ENCODE results near the gene GCNT2. TPM values are rescaled to one million over a fixed set of nuclear protein-coding genes. Genes with fewer than 3 reads are reported as not detected.
"Not testable (repeated sequence)": the region's sequence is repeated elsewhere in the genome, so short reads cannot be mapped to it uniquely, and the experiment has no call there.

Gene GCNT2
- total RNA-seq, 1 experiment from 2014 or later: 4.7 TPM

GRCh38 chr6:10547809-10548208 is 26.7 kb downstream of the GCNT2 start:
- DNase-seq (ENCODE audit: low read depth): no peak

DNA sequence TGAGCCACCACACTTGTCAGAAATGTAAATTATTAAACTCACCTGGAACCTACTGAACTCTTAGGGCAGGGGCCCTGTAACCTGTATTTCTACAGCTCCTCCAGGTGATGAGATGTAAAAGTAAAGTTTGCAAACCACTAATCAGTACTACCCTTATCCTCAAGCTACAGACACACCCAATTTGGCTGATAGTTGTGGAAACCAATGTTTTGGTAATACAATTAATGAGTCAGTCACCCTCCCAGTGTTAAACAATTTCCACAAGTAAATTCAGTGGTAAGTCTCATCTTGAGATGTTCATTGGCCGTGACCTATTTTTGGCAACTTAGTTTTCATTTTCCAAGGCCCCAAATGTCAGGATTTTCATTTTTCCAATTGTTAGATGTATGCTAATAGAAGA is 29.6 kb downstream of the GCNT2 start:
- DNase-seq (ENCODE audit: low read depth): no peak

- no peak for DNase-seq (ENCODE audit: low read depth)
Observed at GRCh38 chr6:10552270-10552810, 31.2 kb downstream of the GCNT2 start.

- DNase-seq (ENCODE audit: low read depth): no peak
Observed at GRCh38 chr6:10553871-10554270, 32.7 kb downstream of the GCNT2 start.

DNA sequence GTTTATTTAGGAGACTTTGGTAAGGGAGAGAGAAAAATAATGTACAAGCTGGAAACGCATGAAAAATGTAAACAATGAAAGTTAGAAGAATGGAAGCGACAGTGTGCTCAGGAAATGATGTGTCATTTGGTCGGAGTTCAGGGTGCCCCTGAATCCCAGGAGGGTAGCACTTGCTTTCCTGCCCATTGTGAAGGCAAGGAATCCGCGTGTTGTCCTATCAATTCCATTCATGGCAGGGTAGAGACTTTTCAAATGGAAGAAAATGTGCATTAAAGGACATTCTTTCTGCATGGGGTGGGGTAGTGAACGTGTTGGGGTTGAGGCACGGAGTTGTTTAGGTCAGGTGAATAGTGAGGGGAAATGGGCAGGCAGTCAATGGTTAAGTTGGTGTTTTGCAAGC is 33.7 kb downstream of the GCNT2 start:
- DNase-seq (ENCODE audit: low read depth): no peak

DNA sequence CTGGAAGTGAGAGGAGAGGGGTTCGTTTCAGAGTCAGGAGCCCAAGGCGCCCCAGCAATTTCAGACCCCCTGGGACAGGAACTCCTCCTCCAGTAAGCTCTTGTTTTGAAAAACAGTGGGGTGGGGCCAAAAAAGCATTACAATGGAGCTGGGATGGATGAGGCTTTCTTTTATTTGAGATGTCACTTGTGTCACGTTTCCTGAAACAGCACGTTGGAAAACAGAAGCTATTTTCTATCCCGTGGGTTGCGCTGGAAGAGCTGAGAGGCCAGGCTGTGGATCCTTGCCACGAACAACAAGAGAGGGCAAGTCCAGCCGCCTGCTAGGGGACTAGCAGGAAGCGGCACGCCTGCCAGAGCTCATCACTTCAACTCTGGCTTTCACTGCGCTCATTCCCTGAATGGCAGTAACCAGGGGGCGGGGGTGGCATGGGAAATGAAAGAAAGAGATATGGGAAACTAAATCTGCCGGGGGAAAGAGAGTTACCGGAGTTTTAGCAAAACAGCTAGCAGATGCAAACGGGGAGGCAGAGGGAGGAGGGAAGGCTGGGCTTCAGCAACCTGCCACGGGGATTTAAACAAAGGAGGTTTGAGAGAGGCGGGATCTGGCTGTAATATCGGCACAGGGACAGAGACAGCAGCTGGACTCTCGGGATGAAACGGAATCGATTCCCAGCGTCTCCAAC is 34.6 kb downstream of the GCNT2 start:
- DNase-seq (ENCODE audit: low read depth): peak; percentile 73

DNA sequence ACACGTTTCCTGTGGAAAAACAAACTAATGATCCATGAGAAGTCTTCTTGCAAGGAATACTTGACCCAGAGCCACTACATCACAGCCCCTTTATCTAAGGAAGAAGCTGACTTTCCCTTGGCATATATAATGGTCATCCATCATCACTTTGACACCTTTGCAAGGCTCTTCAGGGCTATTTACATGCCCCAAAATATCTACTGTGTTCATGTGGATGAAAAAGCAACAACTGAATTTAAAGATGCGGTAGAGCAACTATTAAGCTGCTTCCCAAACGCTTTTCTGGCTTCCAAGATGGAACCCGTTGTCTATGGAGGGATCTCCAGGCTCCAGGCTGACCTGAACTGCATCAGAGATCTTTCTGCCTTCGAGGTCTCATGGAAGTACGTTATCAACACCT is 35.4 kb downstream of the GCNT2 start:
- no peak for DNase-seq (ENCODE audit: low read depth)

DNA sequence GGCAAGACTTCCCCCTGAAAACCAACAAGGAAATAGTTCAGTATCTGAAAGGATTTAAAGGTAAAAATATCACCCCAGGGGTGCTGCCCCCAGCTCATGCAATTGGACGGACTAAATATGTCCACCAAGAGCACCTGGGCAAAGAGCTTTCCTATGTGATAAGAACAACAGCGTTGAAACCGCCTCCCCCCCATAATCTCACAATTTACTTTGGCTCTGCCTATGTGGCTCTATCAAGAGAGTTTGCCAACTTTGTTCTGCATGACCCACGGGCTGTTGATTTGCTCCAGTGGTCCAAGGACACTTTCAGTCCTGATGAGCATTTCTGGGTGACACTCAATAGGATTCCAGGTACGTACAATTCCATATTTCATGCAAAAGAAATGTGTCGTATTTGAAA is 35.8 kb downstream of the GCNT2 start:
- no peak for DNase-seq (ENCODE audit: low read depth)

DNA sequence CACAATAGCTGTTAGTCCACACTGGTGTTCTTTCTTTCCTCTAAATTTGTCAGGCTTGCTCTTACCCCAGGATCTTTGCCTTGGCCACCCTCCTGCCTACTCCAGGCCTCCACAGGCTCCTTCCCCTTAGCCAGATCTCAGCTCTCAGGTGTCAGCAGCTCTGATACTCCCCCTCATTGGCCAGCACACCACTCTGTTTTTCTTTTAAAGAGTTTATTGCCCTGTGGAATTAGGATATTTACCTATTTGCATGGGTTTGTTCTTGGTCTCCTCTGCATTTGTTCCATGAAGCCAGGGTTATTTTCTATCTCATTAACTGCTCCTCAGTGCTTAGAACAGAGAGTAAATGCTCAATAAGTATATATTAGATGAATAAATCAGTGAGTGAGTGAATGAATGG is 36.8 kb downstream of the GCNT2 start:
- DNase-seq (ENCODE audit: low read depth): no peak

GRCh38 chr6:10558565-10558964 is 37.4 kb downstream of the GCNT2 start:
- no peak for DNase-seq (ENCODE audit: low read depth)

DNA sequence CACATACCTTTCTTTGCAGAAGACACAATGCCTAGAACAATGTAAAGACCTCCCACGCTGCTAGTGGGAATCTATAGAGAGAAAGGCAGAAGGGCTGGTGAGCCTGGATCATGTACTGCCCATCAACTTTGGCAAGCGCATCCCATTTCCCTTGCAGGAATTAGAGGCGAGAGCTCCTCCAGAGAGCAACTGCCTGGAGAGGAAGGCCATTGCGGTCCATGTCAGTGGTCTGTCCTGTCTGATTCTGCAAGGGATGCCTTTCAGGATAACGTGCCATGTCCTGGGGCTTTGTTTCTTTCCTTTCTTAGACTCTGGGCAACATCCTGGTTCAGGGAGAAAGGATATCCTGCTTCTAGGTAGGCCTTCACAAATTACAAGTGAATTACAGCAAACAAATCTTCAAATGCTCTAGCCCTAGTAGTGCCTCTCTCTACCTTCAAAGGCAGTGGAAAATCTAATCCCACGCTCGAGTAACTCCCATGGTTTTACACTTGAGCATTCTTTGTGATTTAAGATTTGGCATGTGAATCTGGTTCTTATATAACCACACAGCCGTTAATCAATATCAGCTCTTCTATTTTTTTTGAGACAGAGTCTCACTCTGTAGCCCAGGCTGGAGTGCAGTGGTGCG is 38.5 kb downstream of the GCNT2 start:
- DNase-seq (ENCODE audit: low read depth): no peak

DNA sequence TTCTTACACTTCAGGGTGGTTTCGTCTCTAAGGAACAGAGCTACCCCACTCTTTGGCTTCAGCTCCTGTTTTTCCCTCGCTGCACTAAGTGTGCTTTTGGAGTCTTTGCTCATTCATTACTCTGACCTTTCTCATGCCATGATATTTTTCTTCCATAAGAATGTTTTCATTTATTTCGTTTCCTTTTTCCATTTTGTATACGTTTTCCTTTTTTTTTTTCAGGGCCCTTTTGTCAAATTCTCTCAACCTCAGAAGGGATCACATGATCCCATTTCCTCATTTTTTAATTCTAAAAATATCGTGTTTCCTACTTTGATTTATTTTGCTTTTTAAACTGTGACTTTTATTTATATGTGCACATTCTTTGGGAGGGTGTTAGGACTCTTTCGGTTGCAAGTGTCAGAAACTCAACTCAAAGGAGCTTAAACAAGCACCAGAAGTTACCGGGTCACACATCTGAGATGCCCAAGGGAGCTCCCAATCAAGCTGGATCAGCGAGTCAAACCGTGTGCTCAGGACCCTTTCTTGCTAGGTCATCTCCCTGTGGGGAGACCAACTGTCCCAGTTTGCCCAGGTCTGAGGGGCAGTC is 40.6 kb downstream of the GCNT2 start:
- no peak for DNase-seq (ENCODE audit: low read depth)

DNA sequence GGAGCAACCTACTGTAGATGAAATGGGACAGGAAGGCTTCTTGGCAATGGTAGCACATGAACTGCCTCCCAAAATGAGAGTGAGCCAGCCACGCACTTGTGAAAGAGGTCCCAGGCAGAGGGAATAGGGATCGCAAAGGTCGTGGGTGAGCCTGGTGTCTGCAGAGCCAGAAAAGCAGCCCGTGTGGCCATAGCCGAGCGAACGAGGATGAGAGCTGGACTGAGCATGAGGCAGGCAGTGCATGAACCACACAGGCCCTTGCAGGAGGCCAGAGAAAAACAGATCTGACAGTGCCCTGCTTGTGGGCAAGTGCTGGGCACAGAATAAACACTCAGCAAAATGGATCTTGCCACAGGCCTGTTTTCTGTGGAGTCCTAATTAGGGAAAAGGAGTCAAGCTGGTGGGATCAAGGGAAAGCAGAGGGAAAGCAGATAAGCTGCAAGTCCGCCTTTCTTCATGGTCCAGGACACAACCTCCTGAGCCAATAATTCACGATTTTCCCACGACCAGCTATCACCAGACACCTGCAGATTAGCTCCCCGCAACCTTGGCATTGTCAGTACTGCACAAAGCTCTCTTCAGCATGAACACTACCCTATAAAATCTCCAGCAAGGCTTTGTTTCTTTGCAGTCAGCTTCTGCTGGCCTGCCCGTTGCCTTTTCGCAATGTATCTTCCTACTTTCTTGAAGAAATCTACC is 44.0 kb downstream of the GCNT2 start:
- DNase-seq (ENCODE audit: low read depth): no peak

GRCh38 chr6:10565913-10566312 is 44.8 kb downstream of the GCNT2 start:
- no peak for DNase-seq (ENCODE audit: low read depth)

GRCh38 chr6:10567256-10568026 is 46.3 kb downstream of the GCNT2 start:
- no peak for DNase-seq (ENCODE audit: low read depth)

- no peak for DNase-seq (ENCODE audit: low read depth)
Observed at GRCh38 chr6:10569392-10570127, 48.4 kb downstream of the GCNT2 start.

- not testable (repeated sequence) for DNase-seq (ENCODE audit: low read depth)
Observed at GRCh38 chr6:10575519-10575918, 54.4 kb downstream of the GCNT2 start.

- DNase-seq (ENCODE audit: low read depth): no peak
Observed at GRCh38 chr6:10576226-10576625, 55.1 kb downstream of the GCNT2 start.

DNA sequence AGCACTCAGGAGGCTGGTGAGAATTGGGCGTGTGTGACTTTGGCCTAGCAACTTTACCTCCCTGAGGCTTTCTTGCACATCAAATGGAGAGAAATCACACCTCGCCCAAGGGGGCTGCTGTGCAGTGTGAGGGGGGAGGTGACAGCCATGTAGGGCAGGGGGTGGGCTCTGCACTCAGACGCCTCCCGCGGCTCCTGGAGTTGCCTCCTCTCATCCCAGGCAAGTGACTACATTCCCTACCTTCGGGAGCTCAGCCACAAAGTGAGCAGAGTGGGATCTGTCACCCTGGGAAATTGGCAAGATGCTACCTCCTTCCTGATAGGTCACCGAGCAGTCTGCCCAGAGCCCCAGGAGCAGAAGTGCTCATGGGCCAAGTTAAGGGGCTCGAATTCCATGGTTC is 56.0 kb downstream of the GCNT2 start:
- no peak for DNase-seq (ENCODE audit: low read depth)

- no peak for DNase-seq (ENCODE audit: low read depth)
Observed at GRCh38 chr6:10578723-10579122, 57.6 kb downstream of the GCNT2 start.

DNA sequence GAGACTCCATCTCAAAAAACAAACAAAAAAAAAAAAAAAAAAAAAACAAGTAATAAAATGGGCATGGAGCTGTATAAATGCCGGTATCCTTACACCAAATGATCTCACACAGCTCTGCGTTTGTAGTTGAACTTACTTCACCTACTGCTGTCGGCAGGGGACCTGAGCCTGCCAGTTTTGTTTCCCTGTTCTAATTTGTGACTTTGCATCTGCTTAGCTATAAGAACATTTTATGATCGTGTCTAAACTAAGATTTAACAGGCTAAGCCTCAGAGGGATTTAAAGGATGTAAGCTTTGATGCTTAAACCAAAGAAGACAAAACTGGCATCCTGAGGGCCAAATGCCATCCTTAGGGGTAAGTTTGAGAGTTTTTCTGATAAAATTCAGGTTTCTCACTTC is 58.7 kb downstream of the GCNT2 start:
- no peak for DNase-seq (ENCODE audit: low read depth)
